H9 (cell line): ENCODE measurements around the gene WNT6. TPM values are rescaled to one million over a fixed set of nuclear protein-coding genes. Genes with fewer than 3 reads are reported as not detected.

Source experiments
- DNase-seq: peaks from one replicate; pipeline ENCODE4 v3.0.0-alpha.2; 2017
- H2AFZ ChIP-seq: one replicate; pipeline ENCODE4 v1.6.1; 2013; ENCODE audit warnings: mild to moderate bottlenecking, low read length, control low read depth, moderate library complexity
- H2AK5ac ChIP-seq: 2 replicates; pipeline ENCODE4 v1.6.1; 2013; ENCODE audit warnings: low read length, control low read depth, mixed read lengths; ENCODE audit not compliant: insufficient read length
- H2BK120ac ChIP-seq: one replicate; pipeline ENCODE4 v1.6.1; 2013; ENCODE audit warnings: low read depth, mild to moderate bottlenecking, low read length, control low read depth, inconsistent platforms; ENCODE audit not compliant: poor library complexity, severe bottlenecking
- H2BK12ac ChIP-seq: 2 replicates; pipeline ENCODE4 v1.6.1; 2013; ENCODE audit warnings: low read length, control low read depth, mixed read lengths, low read depth; ENCODE audit not compliant: insufficient read length
- H2BK15ac ChIP-seq: 2 replicates; pipeline ENCODE4 v1.6.1; 2013; ENCODE audit warnings: low read depth, low read length, control low read depth
- H2BK20ac ChIP-seq: one replicate; pipeline ENCODE4 v1.6.1; 2013; ENCODE audit warnings: low read depth, mild to moderate bottlenecking, low read length, control low read depth, inconsistent platforms; ENCODE audit not compliant: poor library complexity, severe bottlenecking
- H2BK5ac ChIP-seq: 2 replicates; pipeline ENCODE4 v1.6.1; 2013; ENCODE audit warnings: low read length, control low read depth, mixed read lengths; ENCODE audit not compliant: insufficient read length
- H3K14ac ChIP-seq: 2 replicates; pipeline ENCODE4 v1.6.1; 2013; ENCODE audit warnings: low read length, control low read depth; ENCODE audit not compliant: insufficient read depth
- H3K18ac ChIP-seq: 2 replicates; pipeline ENCODE4 v1.6.1; 2013; ENCODE audit warnings: low read depth, mild to moderate bottlenecking, mixed read lengths, low read length, control low read depth; ENCODE audit not compliant: insufficient read length
- H3K23ac ChIP-seq: 2 replicates; pipeline ENCODE4 v1.6.1; 2013; ENCODE audit warnings: low read length, control low read depth, mixed read lengths, low read depth; ENCODE audit not compliant: insufficient read length
- H3K23me2 ChIP-seq: 2 replicates; pipeline ENCODE4 v1.6.1; 2013; ENCODE audit warnings: low read depth, mild to moderate bottlenecking, mixed read lengths, low read length, control low read depth; ENCODE audit not compliant: insufficient read length, poor library complexity, severe bottlenecking
- H3K27ac ChIP-seq: 2 replicates; pipeline ENCODE4 v1.5.1; 2013; ENCODE audit warnings: low read length, control low read depth, mixed read lengths, low read depth; ENCODE audit not compliant: insufficient read length
- H3K27me3 ChIP-seq: 2 replicates; pipeline ENCODE4 v1.6.1; 2013; ENCODE audit warnings: low read length, control low read depth, inconsistent platforms; ENCODE audit not compliant: insufficient read depth
- H3K4ac ChIP-seq: 2 replicates; pipeline ENCODE4 v1.6.1; 2013; ENCODE audit warnings: low read depth, mild to moderate bottlenecking, control low read depth, inconsistent platforms, low read length, moderate library complexity
- H3K4me1 ChIP-seq: 2 replicates; pipeline ENCODE4 v1.6.1; 2013; ENCODE audit warnings: low read length, control low read depth, inconsistent platforms; ENCODE audit not compliant: insufficient read depth
- H3K4me2 ChIP-seq: 2 replicates; pipeline ENCODE4 v1.6.1; 2013; ENCODE audit warnings: low read length, control low read depth, mixed read lengths; ENCODE audit not compliant: insufficient read length, insufficient read depth
- H3K56ac ChIP-seq: 2 replicates; pipeline ENCODE4 v1.6.1; 2013; ENCODE audit warnings: low read depth, mild to moderate bottlenecking, mixed read lengths, low read length, control low read depth; ENCODE audit not compliant: insufficient read length
- H3K79me1 ChIP-seq: 2 replicates; pipeline ENCODE4 v1.6.1; 2013; ENCODE audit warnings: low read depth, mild to moderate bottlenecking, moderate library complexity, low read length, control low read depth, inconsistent platforms; ENCODE audit not compliant: insufficient read depth, poor library complexity, severe bottlenecking
- H3K79me2 ChIP-seq: 2 replicates; pipeline ENCODE4 v1.6.1; 2013; ENCODE audit warnings: low read length, control low read depth, inconsistent platforms; ENCODE audit not compliant: insufficient read depth
- H3K9ac ChIP-seq: 2 replicates; pipeline ENCODE4 v1.6.1; 2013; ENCODE audit warnings: low read length, control low read depth, mixed read lengths; ENCODE audit not compliant: insufficient read length; ENCODE audit errors: extremely low read depth
- H3K9me3 ChIP-seq: one replicate; pipeline ENCODE4 v1.6.1; 2013; ENCODE audit warnings: low read depth, low read length, inconsistent platforms; ENCODE audit not compliant: control insufficient read depth
- H3T11ph ChIP-seq: one replicate; pipeline ENCODE4 v1.6.1; 2013; ENCODE audit warnings: mild to moderate bottlenecking, low read length, control low read depth, inconsistent platforms
- H4K20me1 ChIP-seq: one replicate; pipeline ENCODE4 v1.6.1; 2013; ENCODE audit not compliant: control insufficient read depth, insufficient read length, insufficient read depth
- H4K5ac ChIP-seq: 2 replicates; pipeline ENCODE4 v1.6.1; 2013; ENCODE audit warnings: low read depth, mild to moderate bottlenecking, mixed read lengths, low read length, control low read depth; ENCODE audit not compliant: insufficient read length
- H4K8ac ChIP-seq: replicated peaks from 2 replicates; pipeline ENCODE4 v1.6.1; 2013; ENCODE audit warnings: low read length, control low read depth, mixed read lengths, low read depth; ENCODE audit not compliant: insufficient read length
- H4K91ac ChIP-seq: 2 replicates; pipeline ENCODE4 v1.6.1; 2013; ENCODE audit warnings: low read depth, mild to moderate bottlenecking, moderate library complexity, mixed read lengths, low read length, control low read depth; ENCODE audit not compliant: insufficient read length
- H3K27ac Mint-ChIP-seq, 3 experiments: 2 replicates in 2 of 3; 3 replicates in 1 of 3; pipeline ENCODE4 v1.8.0; 2020 to 2021; ENCODE audit warnings: mixed read lengths in 3 of 3, mild to moderate bottlenecking in 1 of 3, moderate library complexity in 1 of 3
- H3K27me3 Mint-ChIP-seq: 2 replicates; pipeline ENCODE4 v1.8.0; 2021; ENCODE audit warnings: low read depth, mild to moderate bottlenecking, moderate library complexity, mixed read lengths
- H3K36me3 Mint-ChIP-seq, 3 experiments: 2 replicates in 2 of 3; 3 replicates in 1 of 3; pipeline ENCODE4 v1.8.0; 2020 to 2021; ENCODE audit warnings: low read depth in 3 of 3, mixed read lengths in 3 of 3; ENCODE audit not compliant: insufficient read depth in 1 of 3
- H3K4me1 Mint-ChIP-seq, 2 experiments: 2 replicates each; pipeline ENCODE4 v1.8.0; 2020; ENCODE audit warnings: mixed read lengths in 2 of 2
- H3K4me3 Mint-ChIP-seq, 2 experiments: 2 replicates in 1 of 2; 3 replicates in 1 of 2; pipeline ENCODE4 v1.8.0; 2020 to 2021; ENCODE audit warnings: mild to moderate bottlenecking in 2 of 2, mixed read lengths in 2 of 2, moderate library complexity in 1 of 2
- H3K9me3 Mint-ChIP-seq, 2 experiments: 2 replicates in 1 of 2; 3 replicates in 1 of 2; pipeline ENCODE4 v1.8.0; 2020; ENCODE audit warnings: mild to moderate bottlenecking in 2 of 2, mixed read lengths in 2 of 2, moderate library complexity in 1 of 2
- WGBS: extraction: QIAGEN DNeasy Blood & Tissue Kit; methylation state at CpG from one replicate; pipeline ENCODE4 v1.1.7; 2013; ENCODE audit warnings: missing lambda C conversion rate, low lambda C conversion rate, mixed read lengths; ENCODE audit not compliant: insufficient read length; ENCODE audit errors: extremely low coverage; 5-methylcytosine and 5-hydroxymethylcytosine counted together
- total RNA-seq: library from RNA; stranded (reverse); gene quantifications from 2 replicates; pipeline ENCODE4 v1.2.1, GENCODE V29; 2021
- TF ChIP-seq, protein P1 (sequence below): fragments of 200-600 bp; sonication (generic); conservative IDR thresholded peaks from 3 replicates; pipeline ENCODE4 v1.8.0; 2021; ENCODE audit warnings: antibody characterized with exemption, mild to moderate bottlenecking

WNT6 gene
- total RNA-seq, 1 experiment from 2014 or later: not detected

DNA sequence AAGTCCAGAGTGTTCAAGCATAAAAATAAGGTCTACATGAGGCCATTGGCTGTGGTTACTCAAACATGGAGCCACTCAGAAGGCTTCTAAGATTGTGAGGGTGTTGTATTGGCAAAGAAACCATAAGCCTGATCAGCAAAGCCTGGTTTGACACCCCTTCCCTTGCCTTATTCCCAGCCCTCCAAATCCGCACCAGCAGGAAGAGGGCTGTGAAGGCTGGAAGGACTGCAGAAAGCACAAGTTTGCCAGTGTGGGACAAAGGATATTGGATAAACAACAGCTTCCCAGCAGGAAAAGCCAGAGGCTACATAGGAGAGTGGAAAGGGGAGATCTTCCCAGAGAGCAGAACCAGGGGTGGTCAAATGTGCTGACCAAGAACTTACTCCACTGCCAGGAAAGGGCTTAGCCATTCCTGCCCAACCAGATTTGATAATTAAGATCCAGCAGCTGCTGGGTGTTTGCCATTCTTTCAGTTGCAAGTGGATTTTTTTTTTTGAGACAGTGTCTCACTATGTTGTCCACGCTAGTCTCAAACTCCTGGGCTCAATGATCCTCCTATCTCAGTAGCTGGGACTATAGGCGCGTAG is 26.5 kb upstream of the WNT6 start:
- Histone ChIP-seq H2BK15ac (no peak overlapping the region), H3K79me1 (no peaks in the 10 kb centered on the region), H3K27ac (no peak overlapping the region), H4K8ac (no peak overlapping the region), H3K4ac (no peak overlapping the region), H4K91ac (no peak overlapping the region), H3K9me3 (no peaks in the 10 kb centered on the region), H3K9ac (no peak overlapping the region), H2BK120ac (no peak overlapping the region), H3K4me1 (no peaks in the 10 kb centered on the region), H2BK5ac (no peak overlapping the region), H2AFZ (no peak overlapping the region), H3K27me3 (no peaks in the 10 kb centered on the region), H3K23me2 (no peaks in the 10 kb centered on the region), H4K20me1 (no peaks in the 10 kb centered on the region), H3K18ac (no peak overlapping the region), H2BK20ac (no peak overlapping the region), H3K79me2 (no peaks in the 10 kb centered on the region), H2AK5ac (no peak overlapping the region), H2BK12ac (no peak overlapping the region), H3K14ac (no peak overlapping the region), H3K4me2 (no peak overlapping the region), H4K5ac (no peak overlapping the region), H3T11ph (no peak overlapping the region), H3K56ac (no peak overlapping the region), H3K23ac (no peak overlapping the region)
- Mint-ChIP-seq H3K27ac (no peak overlapping the region), H3K27me3 (peaks cover 22% of the 10 kb centered on the region), H3K4me1 (peaks cover 3% of the 10 kb centered on the region in 2 experiments; a peak in 1 of 4 replicates), H3K36me3 (no peaks in the 10 kb centered on the region), H3K9me3 (no peaks in the 10 kb centered on the region; a peak in 2 of 5 replicates), H3K4me3 (no peak overlapping the region)
- WGBS: no CpG with 5 or more reads among the region's 4 CpGs
- TF ChIP-seq, protein P1, sequence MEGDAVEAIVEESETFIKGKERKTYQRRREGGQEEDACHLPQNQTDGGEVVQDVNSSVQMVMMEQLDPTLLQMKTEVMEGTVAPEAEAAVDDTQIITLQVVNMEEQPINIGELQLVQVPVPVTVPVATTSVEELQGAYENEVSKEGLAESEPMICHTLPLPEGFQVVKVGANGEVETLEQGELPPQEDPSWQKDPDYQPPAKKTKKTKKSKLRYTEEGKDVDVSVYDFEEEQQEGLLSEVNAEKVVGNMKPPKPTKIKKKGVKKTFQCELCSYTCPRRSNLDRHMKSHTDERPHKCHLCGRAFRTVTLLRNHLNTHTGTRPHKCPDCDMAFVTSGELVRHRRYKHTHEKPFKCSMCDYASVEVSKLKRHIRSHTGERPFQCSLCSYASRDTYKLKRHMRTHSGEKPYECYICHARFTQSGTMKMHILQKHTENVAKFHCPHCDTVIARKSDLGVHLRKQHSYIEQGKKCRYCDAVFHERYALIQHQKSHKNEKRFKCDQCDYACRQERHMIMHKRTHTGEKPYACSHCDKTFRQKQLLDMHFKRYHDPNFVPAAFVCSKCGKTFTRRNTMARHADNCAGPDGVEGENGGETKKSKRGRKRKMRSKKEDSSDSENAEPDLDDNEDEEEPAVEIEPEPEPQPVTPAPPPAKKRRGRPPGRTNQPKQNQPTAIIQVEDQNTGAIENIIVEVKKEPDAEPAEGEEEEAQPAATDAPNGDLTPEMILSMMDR: no peak
- no peak for DNase-seq
